ENCODE data around the gene LRP11.
"Not testable (repeated sequence)": the region's sequence is repeated elsewhere in the genome, so short reads cannot be mapped to it uniquely, and the experiment has no call there.

LRP11 gene

DNA sequence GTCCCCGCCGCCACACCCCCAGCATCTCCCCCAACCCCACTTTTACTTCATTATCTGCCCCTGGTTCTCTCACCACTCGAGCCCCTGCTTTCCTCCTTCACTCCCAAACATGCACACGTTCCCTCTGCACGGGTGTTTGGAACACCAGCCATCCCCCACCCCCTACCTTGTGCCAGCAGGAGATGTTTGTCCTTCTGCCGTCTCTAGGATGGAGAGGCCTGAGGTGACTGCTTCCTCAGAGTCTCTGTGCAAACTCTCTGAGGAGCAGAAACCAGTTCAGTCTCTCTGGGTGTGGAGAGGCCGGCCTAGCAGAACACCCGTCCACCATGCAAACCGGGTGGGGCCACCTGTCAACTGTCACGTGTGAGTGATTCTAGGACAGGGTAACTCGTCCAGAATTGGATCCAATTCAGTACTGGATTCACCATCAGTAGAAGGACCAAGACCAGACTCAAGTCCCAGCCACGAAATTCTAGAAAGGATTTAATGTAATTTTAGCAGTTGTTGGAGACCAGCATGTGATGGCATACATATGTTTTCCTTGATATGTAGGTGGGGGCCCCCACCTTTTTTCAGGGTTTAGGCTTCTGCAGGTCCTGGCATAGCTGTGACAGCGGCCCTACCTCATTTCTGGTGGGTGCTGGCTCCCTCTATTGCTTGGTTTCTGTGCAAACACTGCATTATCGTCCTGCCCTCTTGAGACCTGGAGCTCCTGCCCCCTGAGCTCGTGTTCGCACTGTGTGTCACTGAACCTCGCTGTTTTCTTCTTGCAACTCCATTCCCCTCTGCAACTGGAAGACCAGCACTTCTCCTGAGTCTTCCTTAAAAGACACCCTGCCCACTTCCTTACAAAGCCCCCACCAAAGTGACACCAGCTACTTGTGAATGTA is 33.9 kb upstream of the LRP11 start, which contains the start of gene RAET1E:
Gene RAET1E, minus strand, starts transcription at position 259 of the 890 bp plus-strand sequence. CDS start 7,212 bp downstream, outside the sequence.
- DNase-seq = no peak

- no peak for DNase-seq
These were observed 33.0 kb upstream of the LRP11 start for GRCh38 chr6:149897015-149897697.

GRCh38 chr6:149896491-149896890 is 32.3 kb upstream of the LRP11 start:
- no peak for DNase-seq

GRCh38 chr6:149895833-149896271 is 31.7 kb upstream of the LRP11 start:
- no peak for DNase-seq

DNA sequence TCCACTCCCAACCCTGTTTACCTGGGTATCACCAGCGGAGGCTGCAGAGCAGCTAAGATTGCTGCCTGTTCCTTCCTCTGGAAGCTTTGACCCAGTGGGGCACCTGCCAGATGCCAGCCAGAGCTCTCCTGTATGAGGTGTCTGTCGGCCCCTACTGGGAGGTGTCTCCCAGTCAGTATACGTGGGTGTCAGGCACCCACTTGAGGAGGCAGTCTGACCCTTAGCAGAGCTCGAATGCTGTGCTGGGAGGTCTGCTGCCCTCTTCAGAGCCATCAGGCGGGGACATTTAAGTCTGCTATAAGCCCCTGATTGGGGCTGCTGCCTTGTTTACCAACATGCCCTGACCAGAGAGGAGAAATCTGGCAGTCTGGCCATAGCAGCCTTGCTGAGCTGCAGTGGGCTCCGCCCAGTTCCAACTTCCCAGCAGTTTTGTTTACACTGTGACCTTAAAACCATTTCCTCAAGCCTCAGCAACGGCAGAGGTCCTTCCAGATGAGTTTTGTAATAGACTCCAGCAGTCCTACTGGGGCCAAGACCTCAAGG is 31.0 kb upstream of the LRP11 start:
- DNase-seq = no peak

- DNase-seq = not testable (repeated sequence)
These were observed 27.7 kb upstream of the LRP11 start for GRCh38 chr6:149891864-149892263.

- DNase-seq = no peak
These were observed 27.1 kb upstream of the LRP11 start for GRCh38 chr6:149891259-149891658.

DNA sequence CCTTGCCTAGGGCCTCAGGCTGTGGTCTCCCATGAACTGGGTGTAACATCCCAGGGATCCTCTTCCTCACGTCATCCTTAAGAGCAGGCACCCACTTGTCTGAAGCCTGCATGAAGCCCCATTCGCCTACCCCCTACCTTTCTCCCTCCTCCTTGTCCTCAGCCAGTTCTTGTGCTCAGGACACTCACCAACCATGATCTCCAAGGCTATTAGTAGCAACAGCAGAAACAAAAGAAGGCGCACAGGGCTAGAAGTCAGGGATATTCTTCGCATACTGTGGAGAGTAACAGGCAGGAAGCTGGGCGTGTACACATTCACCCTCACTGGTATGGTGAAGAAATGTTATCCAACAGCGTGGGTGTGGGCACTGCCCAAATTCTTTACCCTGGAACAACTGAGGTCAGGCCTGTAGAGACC is 26.5 kb upstream of the LRP11 start:
- no peak for DNase-seq

GRCh38 chr6:149889326-149889725 is 25.2 kb upstream of the LRP11 start:
- DNase-seq = no peak

- DNase-seq = peak in 1 of 2 experiments; percentile 23
These were observed 24.5 kb upstream of the LRP11 start for GRCh38 chr6:149888659-149889058.

DNA sequence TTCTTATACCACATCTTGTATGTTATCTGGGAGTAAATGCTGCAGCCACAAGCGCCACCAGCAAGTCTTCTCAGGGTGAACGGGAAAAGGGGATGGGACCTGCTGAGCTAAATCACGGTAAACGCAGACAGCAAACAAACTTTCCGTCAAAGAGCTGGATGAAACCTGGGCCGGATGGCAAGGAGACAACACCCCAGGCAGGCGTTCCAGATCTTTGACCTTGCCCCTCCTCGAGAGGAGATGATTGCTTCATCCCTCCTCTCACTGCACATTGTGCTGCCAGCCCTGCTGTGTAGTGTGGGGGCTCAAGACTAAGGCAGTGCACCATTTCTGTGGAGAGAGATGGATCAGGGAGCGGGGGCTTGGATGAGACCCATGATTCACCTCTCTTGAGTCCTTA is 23.9 kb upstream of the LRP11 start:
- no peak for DNase-seq

DNA sequence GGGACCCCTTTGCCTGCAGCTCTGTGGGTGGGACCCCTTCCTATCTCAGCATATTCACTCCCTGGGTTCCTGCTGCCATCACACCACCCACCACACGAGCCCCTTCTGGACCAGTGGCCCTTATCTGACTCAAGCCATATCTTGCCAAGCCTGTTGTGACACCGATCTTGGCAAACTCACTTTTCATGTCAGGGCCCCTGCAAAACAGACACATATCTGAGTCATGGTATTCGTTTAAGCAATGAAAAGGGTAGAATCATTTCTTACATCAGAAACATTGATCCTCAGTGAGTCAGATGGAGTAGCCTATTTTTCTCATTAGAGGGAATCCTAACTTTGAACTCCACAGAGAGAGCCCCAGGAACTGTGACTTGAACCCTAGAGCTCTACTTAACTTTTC is 23.2 kb upstream of the LRP11 start:
- DNase-seq = no peak

- DNase-seq = no peak
These were observed 21.7 kb upstream of the LRP11 start for GRCh38 chr6:149885888-149886287.

- DNase-seq = no peak
These were observed 20.5 kb upstream of the LRP11 start for GRCh38 chr6:149884617-149885016.

- peak; percentile 8 to 11 for DNase-seq
These were observed 20.1 kb upstream of the LRP11 start for GRCh38 chr6:149884215-149884614.

DNA sequence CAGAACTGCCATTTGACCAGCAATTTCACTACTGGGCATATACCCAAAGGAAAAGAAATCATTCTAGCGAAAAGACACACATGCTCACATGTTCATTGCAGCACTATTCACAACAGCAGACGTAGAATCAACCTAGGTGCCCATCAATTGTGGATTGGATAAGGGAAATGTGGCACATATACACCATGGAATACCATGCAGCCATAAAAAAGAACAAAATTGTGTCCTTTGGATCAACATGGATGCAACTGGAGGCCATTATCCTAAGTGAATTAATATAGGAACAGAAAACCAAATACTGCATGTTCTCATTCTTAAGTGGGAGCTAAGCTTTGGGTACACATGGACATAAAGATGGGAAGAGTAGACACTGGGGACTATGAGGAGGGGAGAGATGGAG is 17.7 kb upstream of the LRP11 start:
- no peak for DNase-seq

DNA sequence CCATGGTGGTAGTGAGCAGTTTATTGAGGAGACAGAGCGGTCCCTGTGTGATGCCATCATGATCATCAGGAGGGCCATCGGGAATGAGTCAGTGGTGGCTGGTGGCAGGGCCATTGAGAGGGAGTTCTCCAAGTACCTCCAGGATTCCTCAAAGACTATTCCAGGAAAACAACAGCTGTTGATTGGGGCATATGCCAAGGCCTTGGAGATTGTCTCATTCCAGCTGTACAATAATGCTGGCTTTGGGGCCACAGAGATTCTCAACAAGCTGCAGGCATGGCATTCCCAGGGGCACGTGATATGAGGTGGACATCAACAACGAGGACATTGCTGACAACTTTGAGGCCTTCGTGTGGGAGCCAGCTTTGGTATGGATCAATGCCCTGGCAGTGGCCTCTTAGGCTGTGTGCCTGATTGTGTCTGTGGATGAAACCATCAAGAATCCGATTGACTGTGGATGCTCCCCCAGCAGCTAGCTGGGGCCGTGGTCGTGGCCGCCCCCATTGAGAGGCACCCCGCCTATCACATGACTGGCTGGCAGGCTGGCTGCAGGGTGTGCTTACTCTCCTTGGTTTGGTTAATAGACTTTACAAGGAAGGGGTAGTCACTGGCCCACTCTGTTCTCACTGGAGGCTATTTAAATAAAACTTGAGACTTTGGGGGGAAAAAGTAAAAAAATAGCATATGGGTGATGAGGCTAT is 17.1 kb upstream of the LRP11 start:
- no peak for DNase-seq

- no peak for DNase-seq
These were observed 13.5 kb upstream of the LRP11 start for GRCh38 chr6:149877659-149878058.

DNA sequence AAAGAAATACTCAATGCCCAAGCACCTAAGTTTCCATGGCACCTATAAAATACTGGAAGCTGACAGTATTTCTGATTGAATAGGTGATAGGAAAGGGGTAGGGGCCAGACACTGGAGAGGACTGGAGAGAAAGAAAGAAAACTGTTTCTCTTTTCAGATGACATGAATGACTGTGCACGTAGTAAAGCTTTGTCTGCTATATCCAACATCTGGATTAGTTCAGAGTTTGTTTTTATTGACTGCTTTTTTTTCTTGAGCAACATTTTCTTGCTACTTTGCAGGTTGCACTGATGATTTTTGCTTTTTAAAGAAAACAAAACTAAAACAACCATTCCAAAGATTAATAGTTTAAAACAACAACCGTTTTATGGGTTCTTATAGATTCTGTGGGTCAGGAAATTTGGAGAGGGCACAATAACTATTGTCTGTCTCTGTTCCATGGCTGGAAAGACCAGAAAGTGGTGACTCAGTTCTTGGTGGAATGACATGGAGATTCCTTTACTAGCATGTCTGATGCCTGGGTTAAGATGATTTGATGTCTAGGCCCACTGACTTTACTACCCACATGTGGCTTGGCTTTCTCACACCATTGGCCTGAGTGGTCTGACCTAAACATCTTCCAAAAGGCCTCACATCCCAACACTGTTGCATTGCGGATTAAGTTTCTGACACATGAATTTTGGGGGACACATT is 12.2 kb upstream of the LRP11 start:
- no peak for DNase-seq

DNA sequence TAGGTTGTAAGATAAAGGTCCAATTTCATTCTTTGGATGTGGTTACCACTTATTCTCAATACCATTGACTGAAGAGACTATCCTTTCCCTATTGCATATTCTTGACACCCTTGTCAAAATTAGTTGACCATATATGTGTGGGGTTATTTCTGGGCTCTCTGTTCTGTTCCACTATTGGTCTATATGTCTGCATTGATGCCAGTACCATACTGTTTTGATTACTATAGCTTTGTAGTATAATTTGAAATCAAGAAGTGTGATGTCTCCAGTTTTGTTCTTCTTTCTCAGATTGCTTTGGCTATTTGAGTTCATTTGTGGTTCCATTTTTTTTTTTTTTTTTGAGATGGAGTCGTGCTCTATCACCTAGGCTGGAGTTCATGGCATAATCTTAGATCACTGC is 8.1 kb upstream of the LRP11 start:
- DNase-seq = no peak

DNA sequence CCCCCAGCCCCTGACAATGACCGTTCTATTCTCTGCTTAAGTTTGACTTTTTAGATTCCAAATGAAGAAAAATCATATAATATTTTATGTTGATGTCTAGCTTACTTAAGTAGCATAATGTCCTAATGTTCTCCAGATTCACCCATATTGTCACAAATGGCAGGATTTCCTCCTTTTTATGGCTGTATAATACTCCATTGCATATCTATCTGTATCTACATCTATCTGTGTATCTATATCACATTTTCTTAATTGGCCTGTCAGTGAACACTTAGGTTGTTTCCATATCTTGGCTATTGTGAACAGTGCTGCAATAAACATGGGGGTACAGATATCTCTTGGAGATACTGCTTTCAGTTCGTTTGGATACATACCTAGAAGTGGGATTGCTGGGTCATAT is 7.0 kb upstream of the LRP11 start:
- DNase-seq = no peak

GRCh38 chr6:149869275-149869892 is 5.2 kb upstream of the LRP11 start:
- DNase-seq = no peak
